Testis (tissue), 3 donors: Measurements from ENCODE around the gene JMJD4. TPM values are rescaled to one million over a fixed set of nuclear protein-coding genes. Genes with fewer than 3 reads are reported as not detected.

ENCODE experiments used
- DNase-seq: peaks from one replicate; pipeline ENCODE4 v3.0.0-alpha.2; 2019
- H3K27ac ChIP-seq, 2 donors: fragments of 200-600 bp; sonication (generic); one replicate each; pipeline ENCODE4 v1.5.1; 2019
- H3K27me3 ChIP-seq: fragments of 200-600 bp; sonication (generic); one replicate; pipeline ENCODE4 v1.5.1; 2019
- H3K36me3 ChIP-seq: fragments of 200-600 bp; sonication (generic); one replicate; pipeline ENCODE4 v1.5.1; 2017; ENCODE audit warnings: low read depth; ENCODE audit errors: missing control alignments
- H3K4me1 ChIP-seq: fragments of 200-600 bp; sonication (generic); one replicate; pipeline ENCODE4 v1.5.1; 2019
- H3K4me3 ChIP-seq, 2 donors: fragments of 200-600 bp; sonication (generic); one replicate each; pipeline ENCODE4 v1.5.1; 2017 to 2019
- H3K9me3 ChIP-seq: fragments of 200-600 bp; sonication (generic); one replicate; pipeline ENCODE4 v1.5.1; 2017
- POLR2A ChIP-seq: fragments of 450-650 bp; IDR thresholded peaks from one replicate; pipeline ENCODE4 v1.6.1; 2017; ENCODE audit warnings: antibody characterized with exemption, mild to moderate bottlenecking, moderate library complexity
- WGBS, 2 donors: methylation state at CpG; one replicate each; pipeline ENCODE4 v1.1.5; 2018; 5-methylcytosine and 5-hydroxymethylcytosine counted together
- intact Hi-C: fragments of 100-400 bp; cut with DNase I; formaldehyde crosslinking; loops from one replicate; pipeline ENCODE4 v1.15.1; 2023; ENCODE audit warnings: low total_unique reads
- polyA plus RNA-seq: library from polyadenylated mRNA; stranded (reverse); fragments of 350-450 nt; fragmentation: Illumina TruSeq; extraction: RNeasy Lipid Tissue Mini Kit (QIAGEN cat#74804); gene quantifications from one replicate; pipeline ENCODE4 v1.2.3, GENCODE V29; 2014; ENCODE audit warnings: low read depth, low replicate concordance; ENCODE audit not compliant: insufficient read depth
- total RNA-seq, 2 donors: library from RNA; depleted of rRNA; stranded (reverse); fragments of >200 nt; gene quantifications; one replicate each; pipeline ENCODE4 v1.2.3, GENCODE V29; 2016
- TF ChIP-seq, protein P1 (sequence below), 3 experiments: fragments of 450-650 bp in 2 of 3; fragments of 200-600 bp in 1 of 3; sonication (generic) in 1 of 3; IDR thresholded peaks; one replicate each; pipeline ENCODE4 v1.5.1; 2016 to 2019; ENCODE audit warnings: antibody characterized with exemption in 3 of 3, mild to moderate bottlenecking in 2 of 3, moderate library complexity in 1 of 3

JMJD4 gene
- total and polyA plus RNA-seq, 3 donors from 2014 or later: 33.8 to 36.1 (median 35.2) TPM

DNA sequence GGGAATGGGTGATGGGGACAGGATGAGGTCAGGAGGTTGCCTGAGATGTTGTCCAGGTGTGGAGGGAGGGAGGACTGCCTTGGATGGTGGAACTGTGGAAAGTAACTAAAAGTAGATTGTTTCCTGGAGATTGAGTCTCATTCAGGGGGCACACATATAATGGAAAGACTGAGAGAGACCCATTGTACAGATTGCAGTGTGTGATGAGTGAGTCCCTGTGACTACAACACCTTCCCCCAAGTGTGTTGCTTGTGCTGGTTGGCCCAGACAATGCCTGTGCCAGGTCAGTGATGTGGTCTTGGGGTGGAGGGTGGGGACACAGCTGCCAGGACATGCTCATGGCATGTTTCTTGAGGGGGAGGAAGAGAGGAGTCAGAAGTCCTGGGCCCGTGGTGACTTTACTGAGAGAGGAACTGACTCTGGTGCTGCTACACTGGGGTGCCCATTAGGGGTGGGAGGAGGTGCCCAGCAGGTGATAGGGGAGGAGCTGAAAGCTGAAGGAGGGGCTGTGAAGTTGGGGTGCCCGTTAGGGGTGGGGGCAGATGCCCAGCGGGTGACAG is 5.4 kb upstream of the JMJD4 start:
- WGBS, 2 donors: 82 to 95% methylated on average over 3 of the region's 3 CpGs
- peaks cover 9% of the 10 kb centered on the region for H3K4me1 ChIP-seq
- H3K36me3 ChIP-seq: no peaks in the 10 kb centered on the region
- no peak for DNase-seq
- TF ChIP-seq, protein P1, sequence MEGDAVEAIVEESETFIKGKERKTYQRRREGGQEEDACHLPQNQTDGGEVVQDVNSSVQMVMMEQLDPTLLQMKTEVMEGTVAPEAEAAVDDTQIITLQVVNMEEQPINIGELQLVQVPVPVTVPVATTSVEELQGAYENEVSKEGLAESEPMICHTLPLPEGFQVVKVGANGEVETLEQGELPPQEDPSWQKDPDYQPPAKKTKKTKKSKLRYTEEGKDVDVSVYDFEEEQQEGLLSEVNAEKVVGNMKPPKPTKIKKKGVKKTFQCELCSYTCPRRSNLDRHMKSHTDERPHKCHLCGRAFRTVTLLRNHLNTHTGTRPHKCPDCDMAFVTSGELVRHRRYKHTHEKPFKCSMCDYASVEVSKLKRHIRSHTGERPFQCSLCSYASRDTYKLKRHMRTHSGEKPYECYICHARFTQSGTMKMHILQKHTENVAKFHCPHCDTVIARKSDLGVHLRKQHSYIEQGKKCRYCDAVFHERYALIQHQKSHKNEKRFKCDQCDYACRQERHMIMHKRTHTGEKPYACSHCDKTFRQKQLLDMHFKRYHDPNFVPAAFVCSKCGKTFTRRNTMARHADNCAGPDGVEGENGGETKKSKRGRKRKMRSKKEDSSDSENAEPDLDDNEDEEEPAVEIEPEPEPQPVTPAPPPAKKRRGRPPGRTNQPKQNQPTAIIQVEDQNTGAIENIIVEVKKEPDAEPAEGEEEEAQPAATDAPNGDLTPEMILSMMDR (IDR thresholded peaks at IDR 0.05): no peak
- TF ChIP-seq POLR2A: no peak
- no peak overlapping the region for H3K4me3 ChIP-seq
- H3K9me3 ChIP-seq: no peaks in the 10 kb centered on the region
- no peak overlapping the region for H3K27ac ChIP-seq
- H3K27me3 ChIP-seq: no peaks in the 10 kb centered on the region
- intact Hi-C loops: no loop called here

DNA sequence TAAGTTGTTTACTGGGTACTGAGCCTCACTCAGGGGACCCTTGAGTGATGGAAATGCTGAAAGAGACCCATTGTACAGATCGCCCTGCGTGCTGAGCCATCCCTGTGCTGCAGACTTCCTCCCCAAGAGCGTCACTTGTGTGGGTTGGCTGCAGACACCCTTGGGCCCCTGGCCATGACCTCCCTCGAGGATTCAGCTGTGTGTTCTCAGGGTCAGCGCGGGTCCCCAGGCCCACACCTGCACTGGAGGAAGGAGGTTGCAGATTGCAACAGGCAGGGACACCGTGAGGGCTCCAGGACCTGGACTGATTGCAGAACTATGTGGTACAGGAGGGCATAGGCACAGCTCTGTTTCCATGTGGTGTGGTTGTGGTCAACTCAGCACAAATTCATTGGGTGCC is 4.5 kb upstream of the JMJD4 start:
- no peak for DNase-seq
- Histone ChIP-seq H3K36me3 (no peaks in the 10 kb centered on the region), H3K4me1 (peaks cover 9% of the 10 kb centered on the region), H3K27ac (no peak overlapping the region), H3K27me3 (no peaks in the 10 kb centered on the region), H3K9me3 (no peaks in the 10 kb centered on the region), H3K4me3 (no peak overlapping the region)
- intact Hi-C loops: no loop called here
- 86 to 87% methylated on average over 6 to 7 of the region's 7 CpGs for WGBS, 2 donors
- TF ChIP-seq POLR2A: no peak
- TF ChIP-seq, protein P1 (IDR thresholded peaks at IDR 0.05): no peak

DNA sequence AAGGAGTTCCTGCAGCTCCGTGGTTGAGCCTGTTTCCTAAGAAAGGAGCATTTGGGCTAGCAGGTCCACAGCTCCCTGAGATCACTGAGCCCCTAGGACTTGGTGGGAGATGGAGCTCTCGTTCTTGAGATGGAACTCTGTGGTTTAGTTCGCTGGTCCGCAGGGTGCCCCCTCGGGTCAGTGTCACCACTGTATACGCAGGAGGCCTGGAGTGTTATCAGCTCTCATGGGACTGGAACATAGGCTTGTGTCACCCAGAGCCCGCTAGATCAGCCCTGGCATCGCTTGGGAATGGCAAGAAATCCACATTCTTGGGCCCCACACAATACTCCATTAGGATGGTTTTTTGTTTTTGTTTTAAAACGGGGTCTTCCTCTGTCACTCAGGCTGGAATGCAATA is 3.7 kb upstream of the JMJD4 start:
- Histone ChIP-seq H3K27me3 (no peaks in the 10 kb centered on the region), H3K9me3 (no peaks in the 10 kb centered on the region), H3K4me1 (peaks cover 17% of the 10 kb centered on the region), H3K36me3 (no peaks in the 10 kb centered on the region), H3K27ac (no peak overlapping the region), H3K4me3 (no peak overlapping the region)
- no peak for DNase-seq
- TF ChIP-seq, protein P1 (IDR thresholded peaks at IDR 0.05): no peak
- no peak for TF ChIP-seq POLR2A
- intact Hi-C loops: no loop called here
- 93% methylated on average over 9 of the region's 9 CpGs for WGBS, 2 donors

DNA sequence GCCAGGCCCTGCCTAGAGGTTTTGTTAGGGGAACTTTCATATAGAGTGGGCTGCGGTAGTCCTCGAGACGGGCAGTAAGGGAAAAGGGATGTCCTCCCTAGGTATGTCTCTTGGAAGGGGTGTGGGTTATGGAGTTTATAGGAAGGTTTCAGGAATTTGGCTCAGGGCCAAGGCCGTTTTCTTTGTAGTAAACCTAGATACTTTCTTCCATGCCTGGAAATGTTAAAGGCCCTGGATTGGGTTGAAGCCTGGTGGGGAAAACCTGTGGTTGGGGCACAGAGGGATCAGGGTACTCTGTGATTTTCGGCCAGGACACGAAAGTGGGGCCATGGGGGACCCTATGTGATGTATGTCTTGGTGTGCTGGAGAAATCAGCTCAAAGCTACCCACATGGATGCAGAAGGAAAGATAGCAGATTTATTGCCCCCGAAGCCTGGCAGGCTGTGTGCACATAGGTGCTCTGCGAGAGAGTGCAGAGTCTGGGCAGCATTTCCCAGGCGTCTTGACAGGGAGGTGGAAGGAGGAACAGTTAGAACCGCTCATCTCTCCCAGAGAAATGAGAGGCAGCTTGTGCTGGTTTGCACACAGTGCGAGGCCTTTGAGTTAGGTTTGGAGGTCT is 1.8 kb upstream of the JMJD4 start:
- Histone ChIP-seq H3K36me3 (no peaks in the 10 kb centered on the region), H3K27me3 (no peaks in the 10 kb centered on the region), H3K27ac (no peak overlapping the region), H3K4me1 (peaks cover 20% of the 10 kb centered on the region), H3K4me3 (no peak overlapping the region), H3K9me3 (no peaks in the 10 kb centered on the region)
- WGBS, 2 donors: 70 to 74% methylated on average over 11 of the region's 11 CpGs
- no peak for TF ChIP-seq POLR2A
- TF ChIP-seq, protein P1 (IDR thresholded peaks at IDR 0.05): no peak
- no peak for DNase-seq
- intact Hi-C loops: no loop called here
